ENCODE results near the gene ISG15. TPM values are rescaled to one million over a fixed set of nuclear protein-coding genes. Genes with fewer than 3 reads are reported as not detected.
A peak's percentile ranks its signal among the peaks of the same experiment; 100 is the strongest.

Gene ISG15
- total and polyA plus RNA-seq, 9 of the 15 experiments (the other 6 are each of a cell fraction or from before 2014, with no cell fraction given), result 0.40 to 58.3 (median 12.2) TPM

DNA sequence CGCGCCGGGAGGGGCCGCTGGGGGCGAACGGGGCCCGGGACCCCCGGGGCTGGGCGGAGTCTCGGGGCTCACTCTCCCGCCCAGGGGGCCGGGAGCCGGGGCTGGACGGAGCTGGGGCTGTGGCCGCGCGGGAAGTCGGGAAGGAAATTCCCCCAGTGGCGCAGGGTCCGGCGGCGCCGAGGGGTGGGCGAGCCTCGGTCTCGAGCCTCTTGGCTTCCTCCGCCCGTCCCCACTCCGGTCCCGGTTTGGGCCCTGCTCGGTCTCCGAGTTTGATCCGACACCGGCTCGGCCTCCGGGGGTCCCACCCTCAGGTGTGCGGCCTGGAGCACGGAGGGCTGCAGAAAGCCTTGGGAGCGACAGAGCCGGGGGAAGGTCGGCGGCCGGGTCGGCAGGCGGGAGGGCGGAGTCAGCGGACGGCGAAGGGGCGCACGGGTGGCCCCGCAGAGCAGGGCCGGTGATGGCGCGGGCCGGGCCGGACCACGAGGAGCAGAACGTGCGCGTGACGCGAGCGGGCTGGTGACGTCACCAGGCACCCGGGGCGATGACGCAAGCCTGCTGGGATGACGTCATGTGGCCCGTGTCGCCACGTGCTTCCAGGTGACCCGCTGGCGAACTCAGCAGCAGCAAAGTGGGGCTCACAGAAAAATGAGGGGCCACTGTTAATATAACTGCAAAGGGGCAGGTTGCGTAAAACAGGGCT is 12.8 kb upstream of the ISG15 start (continued):
- TF ChIP-seq ZNF431 (CRISPR knock-in tag; IDR thresholded peaks at IDR 0.05) (peak; percentile 93), EGR1 (conservative IDR thresholded peaks at IDR 0.05) (peak; percentile 14; the same call in 1 of the 2 replicates), ZNF133 (CRISPR knock-in tag; IDR thresholded peaks at IDR 0.05) (no peak), FIP1L1 (IDR thresholded peaks at IDR 0.05; ENCODE audit: low read depth, low read length, poor library complexity, severe bottlenecking) (no peak), NCOR1 (IDR thresholded peaks at IDR 0.05) (peak; percentile 70), SAFB2 (IDR thresholded peaks at IDR 0.05; ENCODE audit: borderline replicate concordance, low read depth, low read length, severe bottlenecking) (no peak), GATA2 (CRISPR knock-in tag; IDR thresholded peaks at IDR 0.05) (no peak), IRF2 (CRISPR knock-in tag; IDR thresholded peaks at IDR 0.05) (peak; percentile 92), RBM14 (IDR thresholded peaks at IDR 0.05; ENCODE audit: borderline replicate concordance, insufficient read depth, low read depth, low read length) (no peak), RBM25 (IDR thresholded peaks at IDR 0.05; ENCODE audit: low read depth, low read length, severe bottlenecking) (no peak), ZFPM2 (CRISPR knock-in tag; IDR thresholded peaks at IDR 0.05) (peak; percentile 40; the same call in 1 of the 2 replicates), BRCA1 (IDR thresholded peaks at IDR 0.05) (no peak), BRCA1 (CRISPR knock-in tag; IDR thresholded peaks at IDR 0.05) (peak; percentile 95; the same call in 1 of the 2 replicates), ESRRB (CRISPR knock-in tag; IDR thresholded peaks at IDR 0.05; ENCODE audit: borderline replicate concordance) (no peak), MCM7 (IDR thresholded peaks at IDR 0.05) (no peak), POLR3A (IDR thresholded peaks at IDR 0.05; ENCODE audit: borderline replicate concordance, extremely low read depth, insufficient read depth, insufficient read length) (no peak), FOXA1 (IDR thresholded peaks at IDR 0.05; ENCODE audit: borderline replicate concordance) (no peak), KDM4B (IDR thresholded peaks at IDR 0.05; ENCODE audit: borderline replicate concordance in 2 of 2, low read depth in 1 of 2) (no peak; a peak in 1 of 4 replicates), ZSCAN32 (CRISPR knock-in tag; IDR thresholded peaks at IDR 0.05) (no peak), ZKSCAN3 (CRISPR knock-in tag; IDR thresholded peaks at IDR 0.05) (no peak), ETV1 (tag; conservative IDR thresholded peaks at IDR 0.05; ENCODE audit: low read depth) (no peak; the same call in 1 of the 2 replicates), E2F3 (CRISPR knock-in tag; IDR thresholded peaks at IDR 0.05) (peak; percentile 56; the same call in 1 of the 2 replicates)
- TF ChIP-seq, protein P1, sequence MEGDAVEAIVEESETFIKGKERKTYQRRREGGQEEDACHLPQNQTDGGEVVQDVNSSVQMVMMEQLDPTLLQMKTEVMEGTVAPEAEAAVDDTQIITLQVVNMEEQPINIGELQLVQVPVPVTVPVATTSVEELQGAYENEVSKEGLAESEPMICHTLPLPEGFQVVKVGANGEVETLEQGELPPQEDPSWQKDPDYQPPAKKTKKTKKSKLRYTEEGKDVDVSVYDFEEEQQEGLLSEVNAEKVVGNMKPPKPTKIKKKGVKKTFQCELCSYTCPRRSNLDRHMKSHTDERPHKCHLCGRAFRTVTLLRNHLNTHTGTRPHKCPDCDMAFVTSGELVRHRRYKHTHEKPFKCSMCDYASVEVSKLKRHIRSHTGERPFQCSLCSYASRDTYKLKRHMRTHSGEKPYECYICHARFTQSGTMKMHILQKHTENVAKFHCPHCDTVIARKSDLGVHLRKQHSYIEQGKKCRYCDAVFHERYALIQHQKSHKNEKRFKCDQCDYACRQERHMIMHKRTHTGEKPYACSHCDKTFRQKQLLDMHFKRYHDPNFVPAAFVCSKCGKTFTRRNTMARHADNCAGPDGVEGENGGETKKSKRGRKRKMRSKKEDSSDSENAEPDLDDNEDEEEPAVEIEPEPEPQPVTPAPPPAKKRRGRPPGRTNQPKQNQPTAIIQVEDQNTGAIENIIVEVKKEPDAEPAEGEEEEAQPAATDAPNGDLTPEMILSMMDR (IDR thresholded peaks at IDR 0.05 in 2 of 3, conservative IDR thresholded peaks at IDR 0.05 in 1 of 3; ENCODE audit: insufficient read depth in 2 of 3, low read depth in 1 of 3, low read length in 3 of 3), result peak in 1 of 3 experiments; percentile 21; a peak in 2 of 6 replicates
